Urothelium cell line (cell line): ENCODE measurements around the gene TAS2R1.
A peak's percentile ranks its signal among the peaks of the same experiment; 100 is the strongest.

Experiments used
- DNase-seq: peaks from one replicate; pipeline ENCODE4 v3.0.0; 2011; ENCODE audit warnings: low spot score, mixed read lengths
- FAIRE-seq: peaks from 2 replicates; lab custom pipeline; 2011; peaks lifted over from hg19 to GRCh38; lab: Jason Lieb, UNC

Gene TAS2R1, protein sequence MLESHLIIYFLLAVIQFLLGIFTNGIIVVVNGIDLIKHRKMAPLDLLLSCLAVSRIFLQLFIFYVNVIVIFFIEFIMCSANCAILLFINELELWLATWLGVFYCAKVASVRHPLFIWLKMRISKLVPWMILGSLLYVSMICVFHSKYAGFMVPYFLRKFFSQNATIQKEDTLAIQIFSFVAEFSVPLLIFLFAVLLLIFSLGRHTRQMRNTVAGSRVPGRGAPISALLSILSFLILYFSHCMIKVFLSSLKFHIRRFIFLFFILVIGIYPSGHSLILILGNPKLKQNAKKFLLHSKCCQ

DNA sequence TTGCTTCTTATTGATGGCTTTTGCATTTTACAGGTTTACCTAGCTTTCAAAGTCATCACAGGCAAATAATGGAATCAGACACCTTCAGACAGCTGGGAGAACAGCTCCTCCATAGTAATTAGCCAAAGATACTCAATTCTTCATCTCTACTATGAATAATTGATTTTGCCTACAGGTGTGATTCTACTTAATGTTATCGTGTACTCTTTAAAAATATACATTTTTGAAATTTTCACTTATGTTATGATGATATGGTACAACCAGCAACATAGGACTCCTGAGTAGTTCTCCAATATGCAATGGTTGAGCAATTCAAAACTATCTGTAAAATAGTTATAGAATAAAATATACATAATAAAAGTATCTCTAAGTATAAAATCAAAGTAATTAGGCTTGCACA, at the start of gene TAS2R1:
Gene TAS2R1 (minus strand): TSS at position 101 of the 400 bp plus-strand sequence. CDS start 319 bp downstream, outside the sequence.
- FAIRE-seq (no peak), DNase-seq (no peak)

GRCh38 chr5:9670371-9670770, 40.2 kb upstream of the TAS2R1 start:
- DNase-seq (no peak), FAIRE-seq (no peak)

DNA sequence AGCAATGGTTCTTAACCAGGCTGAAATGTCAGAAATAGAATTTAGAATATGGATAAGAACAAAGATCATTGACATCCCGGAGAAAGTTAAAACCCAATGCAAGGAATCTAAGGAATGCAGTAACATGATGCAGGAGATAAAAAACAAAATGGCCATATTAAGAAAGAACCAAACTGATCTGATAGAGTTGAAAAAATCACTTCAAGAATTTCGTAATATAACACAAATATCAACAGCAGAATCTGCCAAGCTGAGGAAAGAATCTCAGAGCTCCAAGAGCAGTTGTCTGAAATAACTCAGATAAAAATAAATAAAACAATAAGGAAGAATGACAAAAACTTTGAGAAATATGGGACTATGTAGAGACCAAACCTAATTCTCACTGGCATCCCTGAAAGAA, 37.8 kb upstream of the TAS2R1 start:
- DNase-seq: no peak

GRCh38 chr5:9663891-9664290, 33.7 kb upstream of the TAS2R1 start:
- FAIRE-seq (no peak), DNase-seq (no peak)

More for the DNA sequence above, 37.8 kb upstream of the TAS2R1 start:
- FAIRE-seq: no peak

DNA sequence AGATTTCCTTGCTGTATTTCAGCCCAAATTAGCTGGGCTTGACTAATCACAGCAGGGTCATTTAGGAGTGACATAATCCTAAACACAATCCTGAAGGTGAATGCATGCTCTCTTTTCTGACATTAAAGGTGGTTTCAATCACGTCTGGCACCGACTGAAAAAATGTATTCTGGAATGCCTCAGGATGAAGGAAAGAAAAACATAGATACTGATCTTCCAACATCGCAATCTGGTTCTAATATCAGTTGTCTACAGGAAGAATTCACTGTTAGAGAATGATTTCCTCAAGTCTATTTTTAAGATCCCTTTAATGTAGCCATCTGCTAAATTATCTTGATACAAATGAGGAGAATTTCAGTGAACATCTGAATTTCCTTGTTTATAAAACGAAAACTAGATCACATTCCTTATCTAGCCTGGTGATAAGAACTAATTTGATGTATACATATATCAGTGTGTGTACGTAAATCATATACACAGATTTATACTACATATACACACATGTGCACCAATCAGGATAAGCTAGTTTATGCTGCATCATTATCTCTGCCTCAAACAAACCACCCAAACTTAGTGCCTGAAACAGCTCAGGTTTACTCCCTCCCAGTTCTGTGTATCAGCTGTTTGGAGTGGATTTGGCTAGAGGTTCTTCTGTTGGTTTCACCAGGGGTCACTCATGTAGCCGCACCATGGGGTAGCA, 31.3 kb upstream of the TAS2R1 start:
- DNase-seq (no peak), FAIRE-seq (no peak)

- FAIRE-seq (no peak), DNase-seq (no peak)
Measured at GRCh38 chr5:9658706-9659105, 28.6 kb upstream of the TAS2R1 start.

GRCh38 chr5:9657819-9658218, 27.7 kb upstream of the TAS2R1 start:
- FAIRE-seq (no peak), DNase-seq (no peak)

- FAIRE-seq (no peak), DNase-seq (no peak)
Measured at GRCh38 chr5:9655641-9656040, 25.5 kb upstream of the TAS2R1 start.

DNA sequence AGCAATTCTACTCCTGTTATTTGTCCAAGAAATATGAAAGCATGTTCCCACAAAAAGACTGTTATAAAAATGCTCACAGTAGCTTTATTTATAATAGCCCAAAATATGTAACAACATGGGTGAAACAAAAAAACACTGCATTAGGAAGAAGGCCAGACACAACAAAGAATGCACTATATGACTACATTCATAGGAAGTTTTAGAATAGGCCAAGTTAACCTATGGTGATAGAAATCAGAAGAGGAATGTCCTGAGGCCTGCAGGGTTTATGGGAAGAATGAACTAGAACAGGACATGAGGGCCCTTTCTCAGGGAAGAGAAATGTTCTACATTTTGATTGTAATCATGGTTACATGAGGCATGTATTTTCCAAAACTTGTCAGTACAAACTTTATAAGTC, 24.7 kb upstream of the TAS2R1 start:
- no peak for FAIRE-seq
- DNase-seq: no peak

DNA sequence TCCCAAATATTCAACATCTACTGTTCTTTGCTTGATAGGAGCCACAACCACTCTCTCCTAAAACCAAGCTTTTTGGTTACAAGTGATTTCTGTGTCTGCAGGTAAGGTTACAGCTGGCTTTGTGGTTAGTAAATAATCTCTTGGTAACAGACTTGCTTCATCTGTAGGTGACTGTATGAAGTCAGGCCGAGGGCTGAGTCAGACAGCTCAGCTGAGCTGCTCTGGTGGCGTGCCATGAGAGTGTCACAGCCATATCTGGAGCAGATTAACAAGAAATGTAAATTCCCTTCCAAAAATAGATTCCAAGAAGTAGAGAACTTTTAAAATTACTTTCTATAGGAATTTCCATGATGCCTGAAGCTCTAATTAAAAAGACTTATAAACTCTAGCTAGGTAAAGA, 23.7 kb upstream of the TAS2R1 start:
- FAIRE-seq (no peak), DNase-seq (peak; percentile 65)

GRCh38 chr5:9653061-9653460, 22.9 kb upstream of the TAS2R1 start:
- FAIRE-seq (peak; percentile 93), DNase-seq (no peak)

DNA sequence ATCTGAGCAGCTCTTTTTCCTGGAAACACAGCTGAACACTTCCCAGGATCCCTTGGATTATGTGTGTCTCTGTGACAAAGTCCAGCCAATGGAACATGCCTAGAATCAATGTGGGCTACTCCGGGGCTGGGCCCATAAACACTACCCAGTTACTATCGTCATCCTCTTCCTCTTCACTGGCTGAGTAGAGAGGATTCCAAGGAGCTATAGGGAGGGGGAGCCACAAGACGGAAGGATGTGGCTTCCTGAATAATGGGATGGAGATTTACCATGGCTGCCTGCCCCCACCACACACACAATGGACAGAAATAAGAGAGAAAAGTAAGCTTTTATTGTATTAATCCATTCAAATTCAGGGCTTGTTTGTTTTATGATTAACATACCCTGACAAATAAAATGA, 22.1 kb upstream of the TAS2R1 start:
- DNase-seq (no peak), FAIRE-seq (no peak)

DNA sequence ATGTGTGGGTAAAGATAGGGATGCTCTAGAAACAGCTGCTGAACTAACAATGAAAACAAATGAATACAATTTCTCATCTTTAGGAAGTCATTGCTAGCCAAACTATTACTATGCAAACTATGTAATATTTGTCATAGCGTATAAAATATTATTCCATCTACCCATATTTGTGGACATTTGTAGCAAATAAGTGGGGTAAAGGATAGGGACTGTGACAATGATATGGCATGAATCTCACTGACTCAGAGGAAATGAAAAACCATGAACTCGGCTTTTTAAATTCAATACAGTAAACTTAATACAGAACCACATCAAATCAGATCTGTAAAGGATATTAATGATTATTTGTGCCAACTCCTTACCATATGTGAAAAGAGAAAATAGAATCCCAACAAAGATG, 16.7 kb upstream of the TAS2R1 start:
- DNase-seq (no peak), FAIRE-seq (no peak)

- FAIRE-seq: no peak
Measured at GRCh38 chr5:9644630-9645029, 14.5 kb upstream of the TAS2R1 start.

GRCh38 chr5:9642621-9643020, 12.5 kb upstream of the TAS2R1 start:
- FAIRE-seq: no peak
- no peak for DNase-seq

More at GRCh38 chr5:9644630-9645029, 14.5 kb upstream of the TAS2R1 start:
- DNase-seq: no peak

DNA sequence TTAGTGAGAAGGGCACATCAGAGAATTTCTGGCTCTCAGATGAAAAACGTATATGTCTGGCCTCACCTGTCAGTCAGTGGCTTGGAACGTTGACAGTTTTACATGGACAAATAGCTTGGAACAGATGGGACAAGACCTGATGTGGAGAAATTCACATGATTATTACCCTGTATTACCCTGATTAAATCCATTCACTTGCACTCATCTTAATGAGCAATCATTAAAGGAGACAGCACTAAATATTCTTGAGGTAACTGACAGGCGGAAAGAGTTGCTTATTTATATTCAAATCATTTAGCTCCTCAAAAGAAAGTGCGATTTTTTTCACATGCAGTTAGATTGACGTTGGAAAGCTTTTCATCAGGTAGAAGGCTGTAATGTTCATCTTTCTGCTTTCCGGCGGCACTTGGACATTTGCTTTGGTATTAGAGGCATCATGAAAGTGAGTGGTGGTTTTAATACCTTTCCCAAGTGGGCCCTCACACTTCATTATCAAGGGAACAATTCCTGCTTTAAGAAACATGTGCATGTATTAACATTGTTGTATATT, 11.7 kb upstream of the TAS2R1 start:
- DNase-seq (no peak), FAIRE-seq (no peak)

GRCh38 chr5:9632495-9632894, 2.3 kb upstream of the TAS2R1 start:
- no peak for DNase-seq
- FAIRE-seq: no peak

GRCh38 chr5:9627541-9627940, 2.6 kb downstream of the TAS2R1 start:
- no peak for FAIRE-seq
- no peak for DNase-seq

- FAIRE-seq (no peak), DNase-seq (no peak)
Measured at GRCh38 chr5:9626955-9627354, 3.2 kb downstream of the TAS2R1 start.

DNA sequence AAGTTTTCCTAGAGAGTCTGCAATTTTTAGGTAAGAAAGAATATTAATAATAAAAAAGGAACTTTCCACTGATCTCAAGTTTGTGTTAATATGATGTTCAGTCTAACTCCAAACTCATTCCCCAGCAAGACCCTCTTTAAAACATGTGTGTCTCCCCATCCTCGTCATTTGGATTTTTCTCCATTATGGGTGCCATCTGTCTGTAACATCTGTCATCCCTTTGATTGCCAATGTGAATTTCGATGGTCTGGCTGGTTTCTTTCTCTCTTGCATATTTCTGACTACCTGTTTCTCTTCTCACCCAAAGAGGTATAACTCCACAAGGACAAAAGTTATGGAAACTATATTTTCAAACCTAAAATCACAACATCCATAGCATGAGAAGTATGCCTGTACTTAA, 4.4 kb downstream of the TAS2R1 start:
- DNase-seq (no peak), FAIRE-seq (no peak)

DNA sequence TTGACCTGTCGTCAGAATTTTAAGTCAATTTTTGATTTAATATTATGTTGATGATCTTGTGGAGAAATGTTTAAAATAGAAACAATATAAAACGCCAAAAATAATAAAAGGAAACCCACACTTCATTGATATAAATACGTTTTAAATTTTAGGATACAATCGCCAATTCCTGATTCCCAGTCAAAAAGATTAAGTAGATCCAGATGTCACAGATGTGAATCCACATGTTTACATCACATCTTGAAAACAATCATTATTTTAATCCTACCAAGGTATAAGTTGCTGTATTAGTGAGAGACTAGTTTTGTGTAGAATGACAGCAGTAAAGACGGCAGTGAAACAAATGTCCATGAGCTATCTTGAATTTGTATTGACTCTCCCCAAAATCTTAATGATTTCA, 4.9 kb downstream of the TAS2R1 start:
- FAIRE-seq: no peak

More for the DNA sequence above, 4.9 kb downstream of the TAS2R1 start:
- DNase-seq: no peak
